MM.1S (cell line): ENCODE results near the gene SPOCK1.

Source experiments
- DNase-seq: peaks from one replicate; pipeline ENCODE4 v3.0.0-alpha.2; 2015
- H2AFZ ChIP-seq: fragments of 300-600 bp; sonication (generic); 2 replicates; pipeline ENCODE4 v1.6.0; 2016; ENCODE audit warnings: antibody characterized with exemption, low read length
- H3F3A ChIP-seq: fragments of 300-600 bp; sonication (generic); 2 replicates; pipeline ENCODE4 v1.6.1; 2016; ENCODE audit warnings: mild to moderate bottlenecking, antibody characterized with exemption, low read length, moderate library complexity, mixed read lengths; ENCODE audit not compliant: insufficient read depth
- H3K27ac ChIP-seq: fragments of 300-600 bp; sonication (generic); 2 replicates; pipeline ENCODE4 v1.5.1; 2016; ENCODE audit warnings: mild to moderate bottlenecking, low read length
- H3K27me3 ChIP-seq: fragments of 300-600 bp; sonication (generic); replicated peaks from 2 replicates; pipeline ENCODE4 v1.6.0; 2016; ENCODE audit warnings: low read length; ENCODE audit not compliant: insufficient read depth
- H3K36me3 ChIP-seq: fragments of 300-600 bp; sonication (generic); replicated peaks from 2 replicates; pipeline ENCODE4 v1.6.1; 2016; ENCODE audit warnings: mild to moderate bottlenecking, low read length, mixed read lengths; ENCODE audit not compliant: insufficient read depth
- H3K4me1 ChIP-seq: fragments of 300-600 bp; sonication (generic); 2 replicates; pipeline ENCODE4 v1.6.1; 2016; ENCODE audit warnings: low read length, mixed read lengths
- H3K4me2 ChIP-seq: fragments of 300-600 bp; sonication (generic); 2 replicates; pipeline ENCODE4 v1.6.0; 2016; ENCODE audit warnings: low read depth, low read length
- H3K4me3 ChIP-seq: fragments of 300-600 bp; sonication (generic); 2 replicates; pipeline ENCODE4 v1.5.1; 2016; ENCODE audit warnings: low read length, mixed read lengths
- H3K79me2 ChIP-seq: fragments of 300-600 bp; sonication (generic); 2 replicates; pipeline ENCODE4 v1.6.1; 2016; ENCODE audit warnings: mixed run types, low read length, mixed read lengths
- H3K9ac ChIP-seq: fragments of 300-600 bp; sonication (generic); 2 replicates; pipeline ENCODE4 v1.6.1; 2016; ENCODE audit warnings: low read length, mixed read lengths
- H3K9me2 ChIP-seq: fragments of 300-600 bp; sonication (generic); replicated peaks from 2 replicates; pipeline ENCODE4 v1.6.1; 2016; ENCODE audit warnings: mild to moderate bottlenecking, low read length, mixed read lengths; ENCODE audit not compliant: insufficient read depth
- H3K9me3 ChIP-seq: fragments of 300-600 bp; sonication (generic); replicated peaks from 2 replicates; pipeline ENCODE4 v1.6.1; 2016; ENCODE audit warnings: mild to moderate bottlenecking, low read length, mixed read lengths; ENCODE audit not compliant: insufficient read depth
- H4K20me1 ChIP-seq: fragments of 300-600 bp; sonication (generic); 2 replicates; pipeline ENCODE4 v1.6.1; 2016; ENCODE audit warnings: mild to moderate bottlenecking, low read length, moderate library complexity, mixed read lengths; ENCODE audit not compliant: insufficient read depth
- EZH2 ChIP-seq: fragments of 300-600 bp; sonication (generic); optimal IDR thresholded peaks from 2 replicates; pipeline ENCODE3; 2017; ENCODE audit warnings: low read depth, mild to moderate bottlenecking, antibody characterized with exemption, low read length, mixed read lengths
- EZH2phosphoT487 ChIP-seq: fragments of 300-600 bp; sonication (generic); IDR thresholded peaks from 2 replicates; pipeline ENCODE4 v1.6.1; 2018; ENCODE audit warnings: antibody characterized with exemption, low read length
- TF ChIP-seq, protein P1 (sequence below): fragments of 300-600 bp; sonication (generic); IDR thresholded peaks from 2 replicates; pipeline ENCODE4 v1.5.1; 2016; ENCODE audit warnings: antibody characterized with exemption, low read length, mixed read lengths

SPOCK1 gene

DNA sequence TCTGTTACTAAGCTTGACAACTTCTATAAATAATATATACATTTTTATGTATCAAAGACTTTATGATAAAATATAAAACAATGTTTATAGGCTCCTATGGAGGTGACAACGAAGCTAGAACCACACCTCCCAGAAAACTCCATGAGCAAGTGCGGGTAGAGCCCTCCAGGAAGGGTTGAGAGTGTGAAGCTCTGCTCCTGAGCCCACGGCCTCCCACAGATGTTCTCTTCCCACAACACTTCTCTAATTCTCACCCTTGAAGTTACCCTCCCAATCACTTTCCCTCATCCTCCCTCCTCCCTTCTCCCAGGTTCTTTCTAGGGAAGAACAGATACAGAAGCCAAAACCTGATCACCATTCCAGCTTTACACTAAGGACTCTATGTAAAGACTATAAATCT is 427.6 kb downstream of the SPOCK1 start:
- no peak overlapping the region for H3K4me3 ChIP-seq

GRCh38 chr5:137070521-137070920 is 428.6 kb downstream of the SPOCK1 start:
- TF ChIP-seq, protein P1, sequence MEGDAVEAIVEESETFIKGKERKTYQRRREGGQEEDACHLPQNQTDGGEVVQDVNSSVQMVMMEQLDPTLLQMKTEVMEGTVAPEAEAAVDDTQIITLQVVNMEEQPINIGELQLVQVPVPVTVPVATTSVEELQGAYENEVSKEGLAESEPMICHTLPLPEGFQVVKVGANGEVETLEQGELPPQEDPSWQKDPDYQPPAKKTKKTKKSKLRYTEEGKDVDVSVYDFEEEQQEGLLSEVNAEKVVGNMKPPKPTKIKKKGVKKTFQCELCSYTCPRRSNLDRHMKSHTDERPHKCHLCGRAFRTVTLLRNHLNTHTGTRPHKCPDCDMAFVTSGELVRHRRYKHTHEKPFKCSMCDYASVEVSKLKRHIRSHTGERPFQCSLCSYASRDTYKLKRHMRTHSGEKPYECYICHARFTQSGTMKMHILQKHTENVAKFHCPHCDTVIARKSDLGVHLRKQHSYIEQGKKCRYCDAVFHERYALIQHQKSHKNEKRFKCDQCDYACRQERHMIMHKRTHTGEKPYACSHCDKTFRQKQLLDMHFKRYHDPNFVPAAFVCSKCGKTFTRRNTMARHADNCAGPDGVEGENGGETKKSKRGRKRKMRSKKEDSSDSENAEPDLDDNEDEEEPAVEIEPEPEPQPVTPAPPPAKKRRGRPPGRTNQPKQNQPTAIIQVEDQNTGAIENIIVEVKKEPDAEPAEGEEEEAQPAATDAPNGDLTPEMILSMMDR = no peak
- TF ChIP-seq EZH2phosphoT487 (no peak), EZH2 (no peak)
- Histone ChIP-seq H3K27me3 (no peaks in the 10 kb centered on the region), H3K27ac (no peak overlapping the region), H3K79me2 (no peaks in the 10 kb centered on the region), H4K20me1 (no peaks in the 10 kb centered on the region), H3K4me3 (no peak overlapping the region), H3K9me2 (no peaks in the 10 kb centered on the region), H3F3A (no peaks in the 10 kb centered on the region), H3K4me2 (no peak overlapping the region), H3K4me1 (no peaks in the 10 kb centered on the region), H2AFZ (no peak overlapping the region), H3K9me3 (no peaks in the 10 kb centered on the region), H3K36me3 (no peaks in the 10 kb centered on the region), H3K9ac (no peak overlapping the region)
- DNase-seq = no peak

More for the DNA sequence above, 427.6 kb downstream of the SPOCK1 start:
- Histone ChIP-seq H3K27me3 (no peaks in the 10 kb centered on the region), H3K9me2 (no peaks in the 10 kb centered on the region), H3K9ac (no peak overlapping the region), H3K9me3 (no peaks in the 10 kb centered on the region), H3K36me3 (no peaks in the 10 kb centered on the region), H3K4me1 (no peaks in the 10 kb centered on the region), H3K4me2 (no peak overlapping the region), H2AFZ (no peak overlapping the region), H3K79me2 (no peaks in the 10 kb centered on the region), H4K20me1 (no peaks in the 10 kb centered on the region), H3K27ac (no peak overlapping the region), H3F3A (no peaks in the 10 kb centered on the region)
- DNase-seq = no peak
- TF ChIP-seq EZH2phosphoT487 (no peak), EZH2 (no peak)
- TF ChIP-seq, protein P1 = no peak

DNA sequence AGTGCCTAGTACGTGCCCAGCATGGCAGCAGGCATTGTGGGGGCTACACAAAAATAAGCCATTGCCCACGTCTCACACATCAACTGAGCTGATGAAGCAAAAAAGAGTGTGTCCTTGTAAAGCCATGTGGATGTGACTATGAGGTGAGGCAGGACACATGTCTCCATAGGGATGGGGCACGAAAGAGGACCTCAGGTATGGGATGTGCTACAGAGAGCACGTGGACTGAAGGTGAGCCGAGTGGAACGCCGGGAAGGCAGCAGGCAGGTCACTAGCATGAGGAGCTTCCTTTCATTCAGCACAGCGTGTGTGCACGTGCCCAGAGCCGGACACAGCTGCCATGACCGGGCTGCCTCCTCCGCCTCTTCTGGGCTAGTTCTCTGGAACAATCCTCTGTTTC is 429.8 kb downstream of the SPOCK1 start:
- H3K4me3 ChIP-seq = no peak overlapping the region
- H3K4me1 ChIP-seq = no peaks in the 10 kb centered on the region
- H3K9me2 ChIP-seq = no peaks in the 10 kb centered on the region
- H2AFZ ChIP-seq = no peak overlapping the region
- no peaks in the 10 kb centered on the region for H3K9me3 ChIP-seq
- H3K9ac ChIP-seq = no peak overlapping the region
- no peaks in the 10 kb centered on the region for H3F3A ChIP-seq
- H3K27ac ChIP-seq = no peak overlapping the region
- H3K79me2 ChIP-seq = no peaks in the 10 kb centered on the region
- H4K20me1 ChIP-seq = no peaks in the 10 kb centered on the region
- no peaks in the 10 kb centered on the region for H3K27me3 ChIP-seq
- H3K36me3 ChIP-seq = no peaks in the 10 kb centered on the region
- H3K4me2 ChIP-seq = no peak overlapping the region
- no peak for DNase-seq
- TF ChIP-seq, protein P1 = no peak
- TF ChIP-seq EZH2 = no peak
- no peak for TF ChIP-seq EZH2phosphoT487
